IMR-90 (cell line): ENCODE data around the gene OR9A4. TPM values are rescaled to one million over a fixed set of nuclear protein-coding genes. Genes with fewer than 3 reads are reported as not detected.
"Not testable (repeated sequence)": the region's sequence is repeated elsewhere in the genome, so short reads cannot be mapped to it uniquely, and the experiment has no call there.

Source experiments
- ATAC-seq: fragments of 200-7000 bp; cut with Tn5 transposase; 2 replicates; pipeline ENCODE4 v1.9.1; 2020; ENCODE audit warnings: low read depth, mild to moderate bottlenecking, moderate library complexity
- BruUV-seq: library from RNA; stranded (reverse); fragments of 400-500 nt; replicated peaks from 2 replicates; lab custom pipeline; 2021; lab: Mats Ljungman, UMichigan
- CTCF ChIA-PET: fragments of 300-600 bp; formaldehyde crosslinking; extraction: SDS; loops from one replicate; lab custom pipeline; 2021; ENCODE audit warnings: antibody characterized with exemption; lab: Yijun Ruan, JAX
- POLR2A ChIA-PET: fragments of 300-600 bp; sonication (Branson Sonifier 250); formaldehyde crosslinking; loops from one replicate; lab custom pipeline; 2022; ENCODE audit warnings: antibody characterized with exemption; ENCODE audit not compliant: unreplicated experiment; lab: Charles Lee
- DNase-seq: peaks from one replicate; pipeline ENCODE4 v3.0.0; 2013
- H2AFZ ChIP-seq: replicated peaks from 2 replicates; pipeline ENCODE3; 2013; ENCODE audit warnings: low read length, mild to moderate bottlenecking; ENCODE audit not compliant: poor library complexity
- H2AK5ac ChIP-seq: 2 replicates; pipeline ENCODE4 v1.6.1; 2013; ENCODE audit warnings: low read depth, low read length, inconsistent platforms
- H2AK9ac ChIP-seq: replicated peaks from 2 replicates; pipeline ENCODE3; 2013; ENCODE audit warnings: mild to moderate bottlenecking, low read depth, low read length, moderate library complexity; ENCODE audit not compliant: poor library complexity
- H2BK120ac ChIP-seq: 2 replicates; pipeline ENCODE4 v1.6.1; 2013; ENCODE audit warnings: low read depth, low read length, inconsistent platforms
- H2BK15ac ChIP-seq: 3 replicates; pipeline ENCODE4 v1.6.1; 2013; ENCODE audit warnings: low read depth, low read length, inconsistent platforms
- H2BK20ac ChIP-seq: 2 replicates; pipeline ENCODE4 v1.6.1; 2013; ENCODE audit warnings: low read depth, mild to moderate bottlenecking, inconsistent platforms, low read length, moderate library complexity
- H2BK5ac ChIP-seq: 2 replicates; pipeline ENCODE4 v1.6.1; 2013; ENCODE audit warnings: mild to moderate bottlenecking, low read depth, low read length, inconsistent platforms; ENCODE audit not compliant: poor library complexity, severe bottlenecking
- H3K14ac ChIP-seq: replicated peaks from 2 replicates; pipeline ENCODE4 v1.6.1; 2013; ENCODE audit warnings: low read depth, low read length, inconsistent platforms
- H3K18ac ChIP-seq: 2 replicates; pipeline ENCODE4 v1.6.1; 2013; ENCODE audit warnings: low read depth, low read length, control low read depth
- H3K23ac ChIP-seq: 2 replicates; pipeline ENCODE4 v1.6.1; 2013; ENCODE audit warnings: low read depth, low read length, inconsistent platforms
- H3K27ac ChIP-seq: 2 replicates; pipeline ENCODE4 v1.5.1; 2013; ENCODE audit warnings: mild to moderate bottlenecking, control low read depth, low read length; ENCODE audit not compliant: insufficient read depth
- H3K27me3 ChIP-seq: 2 replicates; pipeline ENCODE4 v1.6.1; 2013; ENCODE audit warnings: low read length; ENCODE audit not compliant: control insufficient read depth, insufficient read depth
- H3K36me3 ChIP-seq: 2 replicates; pipeline ENCODE4 v1.6.1; 2013; ENCODE audit warnings: low read length, mixed read lengths; ENCODE audit not compliant: control insufficient read depth, insufficient read depth
- H3K4ac ChIP-seq: 2 replicates; pipeline ENCODE4 v1.6.1; 2013; ENCODE audit warnings: low read depth, low read length, inconsistent platforms
- H3K4me1 ChIP-seq: 2 replicates; pipeline ENCODE4 v1.6.1; 2013; ENCODE audit warnings: low read length, mixed read lengths; ENCODE audit not compliant: control insufficient read depth, insufficient read depth
- H3K4me2 ChIP-seq: 2 replicates; pipeline ENCODE4 v1.6.1; 2013; ENCODE audit warnings: low read depth, mild to moderate bottlenecking, control low read depth, low read length, moderate library complexity
- H3K4me3 ChIP-seq: 2 replicates; pipeline ENCODE4 v1.5.1; 2013; ENCODE audit warnings: low read depth, mild to moderate bottlenecking, control low read depth, low read length, moderate library complexity; ENCODE audit not compliant: insufficient read depth
- H3K56ac ChIP-seq: 2 replicates; pipeline ENCODE4 v1.6.1; 2013; ENCODE audit warnings: low read length, inconsistent platforms; ENCODE audit not compliant: insufficient read depth; ENCODE audit errors: extremely low read depth
- H3K79me1 ChIP-seq, 2 experiments: 2 replicates each; pipeline ENCODE4 v1.6.1; 2013; ENCODE audit warnings: low read length in 2 of 2, inconsistent platforms in 1 of 2, low read depth in 1 of 2
- H3K9ac ChIP-seq: 2 replicates; pipeline ENCODE4 v1.6.1; 2013; ENCODE audit warnings: low read depth, low read length, control low read depth
- H3K9me1 ChIP-seq: 2 replicates; pipeline ENCODE4 v1.6.1; 2013; ENCODE audit warnings: low read length, inconsistent platforms; ENCODE audit not compliant: insufficient read depth
- H3K9me3 ChIP-seq: 2 replicates; pipeline ENCODE4 v1.6.1; 2013; ENCODE audit warnings: low read length; ENCODE audit not compliant: control insufficient read depth, insufficient read depth
- H4K20me1 ChIP-seq: 2 replicates; pipeline ENCODE4 v1.6.1; 2013; ENCODE audit warnings: low read length, inconsistent platforms; ENCODE audit not compliant: insufficient read depth
- H4K5ac ChIP-seq: 2 replicates; pipeline ENCODE4 v1.6.1; 2013; ENCODE audit warnings: mild to moderate bottlenecking, low read depth, low read length, control low read depth
- H4K8ac ChIP-seq, 2 experiments: 2 replicates each; pipeline ENCODE4 v1.6.1; 2013; ENCODE audit warnings: low read depth in 2 of 2, low read length in 2 of 2, control low read depth in 1 of 2, inconsistent platforms in 1 of 2
- H4K91ac ChIP-seq: 2 replicates; pipeline ENCODE4 v1.6.1; 2013; ENCODE audit warnings: low read depth, low read length, inconsistent platforms; ENCODE audit not compliant: insufficient read depth
- CEBPB ChIP-seq: IDR thresholded peaks from 2 replicates; pipeline ENCODE4 v1.6.1; 2012; ENCODE audit warnings: low read depth, low read length, improper control_type of control experiment
- CTCF ChIP-seq: conservative IDR thresholded peaks from 2 replicates; pipeline ENCODE4 v1.5.1; 2012; ENCODE audit warnings: mild to moderate bottlenecking, low read depth, low read length, improper control_type of control experiment
- SMC3 ChIP-seq: fragments of 150-350 bp; IDR thresholded peaks from 2 replicates; pipeline ENCODE4 v1.6.1; 2016; ENCODE audit warnings: low read depth, mild to moderate bottlenecking, antibody characterized with exemption, low read length, moderate library complexity
- WGBS, 2 experiments: methylation state at CpG; one replicate each; pipeline versions ENCODE4 v1.1.5 to v1.1.7; 2013; ENCODE audit warnings: missing lambda C conversion rate in 2 of 2; ENCODE audit not compliant: insufficient read length in 1 of 2; ENCODE audit errors: extremely low coverage in 2 of 2; 5-methylcytosine and 5-hydroxymethylcytosine counted together
- dilution Hi-C: fragments of 300-500 bp; cut with HindIII; formaldehyde crosslinking; loops from one replicate; pipeline ENCODE4 v1.14.3; 2018; ENCODE audit warnings: low sequenced_read_pairs; ENCODE audit not compliant: unreplicated experiment
- in situ Hi-C: fragments of 300-500 bp; cut with MboI; formaldehyde crosslinking; loops from 3 replicates; pipeline ENCODE4 v1.14.3; 2019; ENCODE audit warnings: low sequenced_read_pairs, inconsistent platforms, mixed read lengths
- intact Hi-C: fragments of 100-400 bp; cut with micrococcal nuclease; formaldehyde crosslinking; loops from 2 replicates; pipeline ENCODE4 v1.10.0; 2022
- polyA plus RNA-seq, 3 experiments: library from polyadenylated mRNA; depleted of rRNA; stranded (reverse); fragments of >200 nt; gene quantifications; 2 replicates each; pipeline ENCODE4 v1.2.3, GENCODE V29; 2012; ENCODE audit warnings: low replicate concordance in 1 of 3
- total RNA-seq: library from RNA; depleted of rRNA; stranded (reverse); fragments of >200 nt; gene quantifications from 2 replicates; pipeline ENCODE4 v1.2.3, GENCODE V29; 2012

Gene OR9A4
- total and polyA plus RNA-seq, 2 of the 4 experiments (the other 2 are of a cell fraction): not detected

DNA sequence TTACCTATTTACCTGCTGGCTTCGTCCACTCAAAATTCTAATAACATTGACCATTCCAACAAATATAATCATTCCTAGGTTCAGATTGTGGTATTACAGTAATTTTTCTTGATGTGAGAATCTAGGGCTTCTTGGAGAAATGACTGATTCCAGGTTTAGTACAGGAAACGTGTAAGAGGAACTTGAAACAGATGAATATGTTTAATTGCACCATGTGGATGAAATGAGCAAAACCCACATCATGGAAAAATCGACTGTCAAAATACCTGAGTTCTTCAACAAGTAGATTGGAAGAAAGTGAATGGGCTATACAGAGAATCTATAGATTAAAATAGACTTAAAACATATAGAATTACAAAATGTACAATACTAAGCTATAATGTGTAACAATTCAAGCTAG is 24.9 kb upstream of the OR9A4 start:
- Histone ChIP-seq H3K56ac (no peak overlapping the region), H3K4me2 (no peak overlapping the region), H3K9ac (no peak overlapping the region), H3K4me3 (no peak overlapping the region), H3K4ac (no peak overlapping the region), H2AFZ (no peak overlapping the region), H3K27me3 (no peaks in the 10 kb centered on the region), H2BK15ac (no peak overlapping the region), H3K9me3 (peaks cover 7% of the 10 kb centered on the region), H3K36me3 (no peaks in the 10 kb centered on the region), H2AK9ac (no peak overlapping the region), H2BK5ac (no peak overlapping the region), H3K14ac (no peak overlapping the region), H2BK120ac (no peak overlapping the region), H2AK5ac (no peak overlapping the region), H3K27ac (no peak overlapping the region), H4K5ac (no peak overlapping the region), H3K79me1 (no peaks in the 10 kb centered on the region), H3K18ac (no peak overlapping the region), H2BK20ac (no peak overlapping the region), H4K8ac (no peak overlapping the region), H4K91ac (no peak overlapping the region), H3K23ac (no peak overlapping the region), H3K4me1 (no peaks in the 10 kb centered on the region), H3K9me1 (no peaks in the 10 kb centered on the region), H4K20me1 (no peaks in the 10 kb centered on the region)
- dilution Hi-C loops: no loop called here
- TF ChIP-seq CEBPB: no peak
- TF ChIP-seq SMC3: no peak
- TF ChIP-seq CTCF: no peak
- in situ Hi-C loops: no loop called here
- DNase-seq (no peak), ATAC-seq (no peak)
- no CpG with 5 or more reads among the region's 3 CpGs for WGBS, 2 experiments
- ChIA-PET POLR2A (no interaction called here), CTCF (no interaction called here)
- intact Hi-C loops: no loop called here
- no TSS peak for BruUV-seq

- H3K14ac ChIP-seq, H2BK5ac ChIP-seq, H3K4me1 ChIP-seq, in situ Hi-C loops, BruUV-seq, dilution Hi-C loops, H4K5ac ChIP-seq, H2BK15ac ChIP-seq, H2AFZ ChIP-seq, H4K8ac ChIP-seq, H3K56ac ChIP-seq, H4K20me1 ChIP-seq, H3K18ac ChIP-seq, H3K23ac ChIP-seq, H3K79me1 ChIP-seq, POLR2A ChIA-PET, intact Hi-C loops, H2AK9ac ChIP-seq, DNase-seq, H3K9me3 ChIP-seq, H3K4me2 ChIP-seq, ATAC-seq, H4K91ac ChIP-seq, H3K27ac ChIP-seq, H3K9ac ChIP-seq, H2AK5ac ChIP-seq, H3K27me3 ChIP-seq, H3K9me1 ChIP-seq, H3K36me3 ChIP-seq, H2BK120ac ChIP-seq, H3K4ac ChIP-seq, H3K4me3 ChIP-seq, CTCF ChIA-PET, H2BK20ac ChIP-seq: not testable (repeated sequence)
- no CpG with 5 or more reads among the region's 3 CpGs for WGBS, 2 experiments
Observed at GRCh38 chr7:141899366-141899765, 16.8 kb upstream of the OR9A4 start.
